NCI-H2196 (cell line): ENCODE measurements around the gene HOXD9.

Experiments used
- DNase-seq: peaks from one replicate; lab custom pipeline; 2025; ENCODE audit not compliant: unreplicated experiment; lab: John Stamatoyannopoulos, UW

Gene HOXD9

DNA sequence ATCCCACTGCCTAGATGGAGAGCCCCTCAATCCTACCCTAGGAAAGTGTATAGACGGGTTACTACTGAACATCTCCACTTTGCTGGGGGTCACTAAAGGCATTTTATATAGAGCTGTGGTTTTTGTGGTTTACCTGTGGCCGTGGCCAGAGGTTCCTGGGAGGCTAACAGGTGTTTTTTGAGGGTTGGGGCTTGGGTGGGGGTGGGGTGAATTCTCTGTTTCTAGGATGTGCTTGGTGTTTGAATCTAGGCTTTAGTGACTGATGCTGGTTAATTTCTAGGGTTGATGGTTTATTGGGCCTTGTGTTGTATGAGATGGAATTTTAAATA is 14.7 kb downstream of the HOXD9 start:
- no peak for DNase-seq

DNA sequence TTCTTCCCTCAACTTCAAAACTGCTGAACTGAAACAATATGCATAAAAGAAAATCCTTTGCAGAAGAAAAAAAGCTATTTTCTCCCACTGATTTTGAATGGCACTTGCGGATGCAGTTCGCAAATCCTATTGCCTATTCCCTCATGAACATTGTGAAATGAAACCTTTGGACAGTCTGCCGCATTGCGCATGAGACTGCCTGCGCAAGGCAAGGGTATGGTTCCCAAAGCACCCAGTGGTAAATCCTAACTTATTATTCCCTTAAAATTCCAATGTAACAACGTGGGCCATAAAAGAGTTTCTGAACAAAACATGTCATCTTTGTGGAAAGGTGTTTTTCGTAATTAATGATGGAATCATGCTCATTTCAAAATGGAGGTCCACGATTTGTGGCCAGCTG is 15.4 kb downstream of the HOXD9 start:
- no peak for DNase-seq

DNA sequence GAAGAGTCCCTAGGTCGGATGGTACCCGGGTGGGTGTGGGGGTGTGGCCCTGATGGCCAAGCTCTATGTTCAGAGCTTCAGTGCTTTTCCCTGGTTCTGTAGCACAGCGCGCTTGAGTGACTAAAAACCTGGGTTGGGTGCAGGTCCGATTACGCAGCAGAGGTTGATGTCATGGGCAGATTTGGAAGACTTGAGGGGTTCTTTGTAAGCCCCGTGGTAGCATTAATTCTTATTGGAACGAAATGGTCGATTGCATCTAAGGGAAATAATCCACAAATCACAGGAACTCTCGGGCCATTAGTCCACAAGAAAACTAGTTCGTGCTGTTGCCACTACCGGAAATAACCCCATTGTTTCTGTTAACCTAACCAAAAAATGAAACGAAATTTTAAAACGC is 16.0 kb downstream of the HOXD9 start:
- DNase-seq: no peak

DNA sequence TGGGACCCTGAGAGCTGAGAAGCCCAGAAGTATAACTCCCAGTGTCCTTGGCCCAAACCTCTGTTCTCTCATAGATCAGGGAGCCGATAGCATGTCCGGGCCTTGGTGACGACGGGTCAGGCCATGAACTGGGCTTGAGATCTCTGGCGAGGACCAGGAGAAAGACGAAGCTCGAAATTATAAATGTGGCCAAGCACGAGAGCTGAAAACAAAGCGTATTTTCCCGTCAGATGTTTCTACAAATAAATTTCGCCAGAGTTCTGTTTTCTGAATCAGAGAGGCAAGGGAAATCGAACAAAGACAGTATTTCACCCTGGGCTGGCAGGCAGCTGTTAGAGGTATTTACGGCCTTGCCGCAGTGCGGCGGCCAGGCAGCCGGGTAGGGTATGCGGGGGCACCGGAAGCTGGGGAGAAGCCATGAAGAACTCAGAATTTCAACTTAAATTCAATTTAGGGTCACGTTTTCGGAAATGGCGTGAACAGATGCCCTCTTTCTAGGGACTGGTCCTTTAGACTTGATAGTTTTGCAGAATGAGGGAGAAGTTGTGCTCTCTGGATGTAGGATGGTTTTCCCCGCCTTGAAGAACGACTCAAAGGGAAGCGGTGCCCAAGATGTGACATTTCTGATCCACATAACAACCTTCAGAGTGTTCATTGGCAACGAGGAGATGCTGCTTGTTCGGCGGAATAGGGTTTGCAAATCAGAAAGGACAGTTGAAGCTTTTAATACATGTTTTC is 16.6 kb downstream of the HOXD9 start:
- DNase-seq: no peak

DNA sequence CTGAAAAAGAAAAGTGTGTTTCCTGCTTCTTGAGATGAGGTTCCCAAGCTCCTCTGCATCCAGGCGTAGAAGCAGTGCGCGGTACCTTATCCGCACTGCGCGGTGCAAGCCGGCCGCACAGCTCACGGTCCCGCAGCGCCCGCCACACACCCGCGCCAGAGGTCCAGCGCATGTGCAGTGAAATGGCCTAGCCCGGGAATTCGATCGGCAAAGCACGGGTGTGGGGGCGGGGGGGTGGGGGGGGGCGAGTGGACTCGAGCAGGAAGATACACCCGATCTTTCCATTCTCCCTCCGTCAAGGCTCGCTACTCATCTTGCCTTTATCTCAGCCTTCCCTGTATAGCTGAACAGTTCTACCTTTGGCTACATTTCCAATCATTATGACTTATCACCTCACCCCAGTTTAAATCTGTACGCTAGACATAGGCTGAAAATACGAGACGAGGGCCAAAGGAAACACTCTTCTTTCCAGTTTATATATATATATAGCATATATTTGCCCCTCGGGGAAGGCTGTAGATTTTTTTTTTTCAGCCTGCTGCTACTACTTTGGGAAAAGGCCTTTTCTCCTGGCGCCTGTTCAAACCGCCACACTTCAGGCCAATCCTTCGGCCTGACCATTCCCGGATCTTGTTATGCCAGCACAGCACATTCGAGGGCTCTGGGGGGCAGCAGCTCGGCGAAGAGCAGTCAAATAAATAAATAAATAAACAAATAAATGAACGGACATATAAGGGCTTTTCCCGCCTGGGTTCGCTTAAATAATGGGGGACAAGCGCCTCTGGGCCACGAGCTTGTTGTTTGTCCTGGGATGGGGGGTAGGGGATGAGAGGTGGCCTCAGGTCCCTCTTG is 17.4 kb downstream of the HOXD9 start:
- no peak for DNase-seq

DNA sequence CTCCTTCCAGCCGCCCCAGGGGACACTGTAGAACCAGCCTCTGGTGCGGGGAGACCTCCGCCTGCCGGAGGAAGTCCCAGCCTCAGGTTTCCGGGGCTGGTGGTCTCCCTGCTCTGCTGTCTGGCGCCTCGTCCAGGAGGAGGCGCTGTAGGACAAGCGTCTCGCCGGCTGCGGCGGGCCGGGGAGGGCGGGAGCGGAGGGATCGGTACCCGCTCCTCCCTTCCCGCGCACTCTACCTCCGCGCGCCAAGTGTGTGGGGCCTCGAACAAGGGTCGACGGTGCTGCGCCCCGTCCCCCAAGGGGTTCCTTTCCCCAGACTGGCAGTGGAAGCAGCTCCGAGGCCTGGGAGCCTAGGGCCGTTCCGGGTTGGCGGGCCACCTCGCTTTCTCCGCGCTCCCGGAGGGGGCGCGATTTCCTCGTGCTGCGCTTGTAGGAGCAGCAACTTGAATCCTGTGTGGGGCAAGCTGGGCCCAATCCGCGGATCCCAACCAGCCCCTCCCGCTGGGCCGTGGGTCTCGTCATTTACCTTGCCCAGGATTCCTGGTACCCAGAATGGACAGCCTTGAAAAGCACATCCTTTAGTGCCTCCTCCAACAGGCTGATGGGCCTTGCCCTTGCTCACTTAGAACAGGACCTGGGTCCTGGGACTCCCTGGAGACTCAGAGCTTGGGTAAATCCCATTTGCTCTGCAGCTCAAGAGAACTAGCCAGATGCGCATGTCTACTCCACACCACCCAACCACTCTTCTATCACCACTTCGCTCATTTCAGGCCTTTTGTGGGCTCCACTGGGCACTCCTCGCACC is 18.2 kb downstream of the HOXD9 start:
- peak; percentile 71 for DNase-seq

DNA sequence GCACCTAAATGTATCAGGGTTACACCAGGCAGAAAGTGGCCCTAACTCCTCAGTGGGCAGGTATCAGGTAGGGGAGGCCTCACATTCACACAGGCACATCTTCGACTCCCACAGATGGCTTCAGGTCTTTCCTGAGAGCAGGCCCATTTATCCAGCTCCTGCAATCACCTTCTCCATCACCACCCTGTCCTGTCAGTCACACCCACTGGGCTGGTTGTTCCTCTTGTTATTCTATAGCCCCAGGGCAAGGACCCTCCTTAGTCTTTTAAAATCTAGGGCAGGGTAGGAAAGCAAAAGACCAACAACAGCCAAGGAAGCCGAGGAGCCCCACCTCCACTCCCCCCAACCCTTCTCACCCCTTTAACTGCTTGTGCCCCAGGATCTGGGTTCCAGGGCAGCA is 19.8 kb downstream of the HOXD9 start:
- no peak for DNase-seq

DNA sequence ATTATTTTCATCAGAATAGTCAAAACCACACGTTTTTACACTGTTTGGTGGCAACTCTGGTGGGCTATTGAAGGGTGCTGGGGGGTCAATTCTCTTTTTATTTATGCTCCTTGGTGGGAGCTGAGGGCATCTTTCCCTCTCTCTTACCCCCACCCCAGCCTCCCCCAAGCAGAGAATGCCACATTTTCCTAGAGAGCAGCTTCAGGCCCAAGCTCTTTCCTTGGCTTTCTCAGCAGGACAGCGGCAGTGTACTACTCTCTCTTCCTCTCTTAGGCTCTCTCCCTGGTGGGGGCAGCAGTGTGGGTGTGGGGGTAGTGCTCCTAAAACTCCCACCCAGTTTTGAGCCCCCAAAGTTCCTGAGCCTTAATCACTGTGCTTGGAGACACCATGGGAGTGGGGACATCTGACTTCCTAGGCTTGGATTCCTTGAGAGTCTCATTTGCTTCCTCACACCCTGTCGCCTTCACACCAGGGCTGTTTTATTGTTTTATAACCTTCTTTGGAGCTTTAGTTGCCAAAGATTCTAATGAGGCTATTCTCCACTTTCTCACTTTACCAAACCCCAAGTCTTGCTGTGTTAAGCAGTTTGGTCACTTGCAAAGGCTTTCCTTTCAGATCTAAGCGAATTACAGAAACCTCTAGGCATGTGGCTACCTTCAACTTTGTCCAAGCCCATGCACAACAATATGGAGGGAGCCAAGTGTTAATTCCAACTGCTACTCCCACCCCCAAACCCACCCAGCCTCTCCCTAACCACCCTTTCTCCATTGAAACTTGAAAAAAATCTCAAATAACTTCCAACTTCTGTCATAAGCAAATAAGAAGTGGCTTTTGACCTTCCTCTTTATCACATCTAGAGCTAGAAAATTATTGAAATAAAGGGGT is 22.8 kb downstream of the HOXD9 start:
- no peak for DNase-seq

DNA sequence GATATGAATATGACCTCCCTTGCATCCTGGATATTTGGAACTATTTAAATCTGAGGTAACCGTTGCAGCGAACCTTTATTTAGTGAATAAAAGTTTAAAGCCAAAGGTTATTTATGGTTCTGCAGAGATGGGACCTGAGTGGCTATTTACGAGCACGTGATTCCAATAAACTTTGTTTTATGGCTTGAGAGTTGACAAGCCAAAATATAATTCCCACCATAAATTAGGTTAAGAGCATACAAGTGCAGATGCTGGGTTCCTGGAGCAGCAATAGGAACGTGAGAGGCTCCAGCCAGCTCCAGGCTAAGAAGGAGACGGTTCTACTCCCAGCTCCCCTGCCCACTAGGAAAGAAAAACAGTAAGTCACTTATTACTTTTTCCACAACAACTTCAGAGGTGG is 23.6 kb downstream of the HOXD9 start:
- DNase-seq: no peak

DNA sequence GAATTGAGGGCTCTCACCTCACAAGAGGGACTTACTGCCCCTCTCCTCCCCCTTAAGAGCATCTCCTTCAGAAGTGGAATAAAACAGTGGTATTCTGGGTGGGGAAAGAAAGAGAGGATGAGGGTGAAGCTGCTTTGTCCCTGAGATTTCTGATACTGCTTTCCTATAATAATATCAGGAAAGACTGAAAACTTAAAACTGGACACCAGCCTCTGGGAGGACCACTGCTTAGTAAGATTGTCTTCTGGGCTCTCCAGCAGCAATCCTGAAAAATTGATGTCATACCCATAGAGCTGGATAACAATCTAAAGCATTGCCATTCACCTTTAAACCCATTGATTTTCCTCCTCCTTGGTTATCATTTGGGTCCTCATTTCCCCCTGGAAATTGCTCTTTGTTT is 24.1 kb downstream of the HOXD9 start:
- DNase-seq: no peak

DNA sequence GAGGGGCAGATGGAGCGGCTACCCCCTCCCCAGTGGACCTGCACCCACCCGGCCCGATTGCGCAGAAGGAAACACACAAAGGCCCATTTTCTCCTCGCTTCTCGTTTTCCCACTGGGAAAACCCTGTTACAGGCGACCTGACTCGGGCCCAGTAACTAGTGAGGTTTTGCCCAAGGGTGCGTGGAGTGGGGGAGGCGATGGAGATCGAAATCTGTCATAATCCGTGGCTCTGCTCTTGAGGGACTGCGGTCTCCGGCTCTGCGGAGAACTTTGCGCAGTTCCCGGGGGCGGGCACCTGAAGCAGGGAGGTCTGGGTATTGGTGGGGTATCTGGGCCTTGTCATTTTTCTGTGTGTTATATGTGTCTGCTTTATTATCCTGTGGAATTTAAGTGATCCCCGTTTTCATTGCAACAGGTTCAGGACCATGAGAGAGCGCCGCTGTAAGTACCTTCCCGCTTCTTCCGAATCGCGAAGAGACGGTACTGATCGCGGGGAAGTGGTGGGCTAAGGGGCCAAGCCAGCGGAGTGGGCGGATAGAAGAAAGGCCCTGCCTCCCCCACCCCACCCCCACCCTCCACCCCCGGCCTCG is 24.8 kb downstream of the HOXD9 start:
- DNase-seq: no peak

DNA sequence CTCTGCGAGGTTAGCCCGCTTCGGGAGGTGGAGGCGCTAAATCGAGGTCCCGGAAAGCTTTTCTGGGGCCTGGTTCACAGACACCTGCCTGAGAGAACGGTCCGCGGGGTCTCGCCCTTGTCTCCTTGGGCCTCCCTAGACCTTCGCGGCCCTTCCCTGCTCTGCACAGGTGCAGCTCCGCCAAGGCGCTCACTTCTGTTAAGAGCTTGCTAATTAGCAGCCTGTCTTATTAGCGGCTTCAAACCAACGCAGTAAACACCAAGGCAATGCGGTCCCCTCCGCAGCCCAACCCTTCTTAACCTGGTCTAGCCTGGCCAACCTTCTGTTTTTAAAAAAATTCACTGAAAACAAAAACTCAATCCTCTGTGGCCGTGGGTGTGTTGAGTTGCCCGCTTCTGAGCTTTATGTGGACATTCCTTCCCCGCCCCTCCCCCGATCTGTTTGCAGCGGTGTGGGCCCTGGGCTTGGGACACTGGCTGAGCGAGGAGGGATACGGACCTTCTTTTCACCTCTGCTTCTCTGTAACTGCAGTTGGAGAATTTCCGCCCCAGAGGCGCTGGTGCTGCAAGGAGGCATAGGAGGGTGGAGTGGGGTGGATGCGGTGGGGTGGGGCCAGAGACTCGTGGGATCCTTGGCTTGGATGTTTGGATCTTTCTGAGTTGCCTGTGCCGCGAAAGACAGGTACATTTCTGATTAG is 25.4 kb downstream of the HOXD9 start:
- no peak for DNase-seq

DNA sequence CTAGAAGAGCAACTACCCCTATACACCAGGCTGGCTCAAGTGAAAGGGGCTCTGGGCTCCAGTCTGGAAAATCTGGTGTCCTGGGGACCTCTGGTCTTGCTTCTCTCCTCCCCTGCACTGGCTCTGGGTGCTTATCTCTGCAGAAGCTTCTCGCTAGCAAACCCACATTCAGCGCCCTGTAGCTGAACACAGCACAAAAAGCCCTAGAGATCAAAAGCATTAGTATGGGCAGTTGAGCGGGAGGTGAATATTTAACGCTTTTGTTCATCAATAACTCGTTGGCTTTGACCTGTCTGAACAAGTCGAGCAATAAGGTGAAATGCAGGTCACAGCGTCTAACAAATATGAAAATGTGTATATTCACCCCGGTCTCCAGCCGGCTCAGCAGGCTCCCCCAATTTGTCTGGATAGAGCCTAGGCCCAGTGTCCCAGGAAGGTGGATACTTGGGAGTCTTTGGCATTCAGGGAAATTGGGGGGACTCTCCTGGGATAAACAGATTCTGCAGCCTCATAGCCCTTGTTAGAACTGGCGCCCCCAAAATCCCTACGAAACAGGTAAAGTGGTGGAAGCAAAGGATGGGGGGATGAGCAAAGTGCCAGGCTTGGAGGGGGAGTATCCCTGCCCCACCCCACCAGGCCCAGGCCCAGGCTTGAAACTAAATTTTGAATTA is 26.4 kb downstream of the HOXD9 start:
- no peak for DNase-seq

DNA sequence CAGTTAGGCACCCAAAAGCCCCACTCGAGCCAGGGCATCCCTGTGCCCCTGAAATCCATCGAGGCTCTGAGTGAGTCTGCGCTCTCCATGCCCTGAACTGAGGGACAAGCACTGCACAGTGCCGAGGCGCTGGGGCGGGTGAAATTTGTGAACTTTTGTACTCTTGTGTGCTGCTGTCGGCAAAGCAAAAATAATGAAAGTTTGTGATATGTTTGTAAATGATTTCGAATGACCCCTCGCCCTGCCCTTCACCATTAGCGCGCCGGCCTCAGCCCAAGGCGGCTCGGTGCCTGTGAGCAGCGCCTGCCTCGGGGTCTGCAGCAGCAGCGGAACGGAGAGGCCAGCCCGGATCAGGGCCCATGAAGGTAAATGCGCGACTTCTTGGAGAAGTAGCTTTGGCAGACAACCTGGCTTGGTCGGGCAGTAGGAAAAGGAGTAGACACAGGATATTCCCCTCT is 27.0 kb downstream of the HOXD9 start:
- no peak for DNase-seq

DNA sequence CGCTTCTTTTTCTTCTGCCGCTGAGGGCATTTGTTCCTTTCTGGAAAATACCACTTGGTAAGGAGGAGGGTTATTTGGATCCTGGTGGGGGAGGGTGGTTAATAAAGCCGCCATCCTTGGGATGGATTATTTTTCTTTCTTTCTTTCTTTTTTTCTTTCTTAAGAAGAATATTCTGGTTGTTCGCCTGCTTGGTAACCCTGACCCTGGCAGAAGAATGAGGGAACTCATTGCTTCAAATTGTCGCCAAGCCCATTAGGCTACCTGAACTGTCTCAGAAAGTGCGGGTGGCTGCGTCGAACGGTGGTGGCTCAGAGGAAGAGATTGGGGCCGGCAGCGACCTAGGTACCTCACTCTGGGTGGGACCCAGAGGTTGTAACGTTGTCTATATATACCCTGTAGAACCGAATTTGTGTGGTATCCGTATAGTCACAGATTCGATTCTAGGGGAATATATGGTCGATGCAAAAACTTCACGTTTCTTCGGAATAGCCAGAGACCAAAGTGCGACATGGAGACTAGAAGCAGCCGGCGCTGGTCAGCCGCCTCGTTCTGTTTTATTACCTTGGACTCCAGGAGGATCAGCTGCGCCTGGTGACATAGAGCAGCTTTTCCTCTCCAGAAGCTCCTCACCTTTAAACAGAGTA is 27.5 kb downstream of the HOXD9 start:
- DNase-seq: no peak

DNA sequence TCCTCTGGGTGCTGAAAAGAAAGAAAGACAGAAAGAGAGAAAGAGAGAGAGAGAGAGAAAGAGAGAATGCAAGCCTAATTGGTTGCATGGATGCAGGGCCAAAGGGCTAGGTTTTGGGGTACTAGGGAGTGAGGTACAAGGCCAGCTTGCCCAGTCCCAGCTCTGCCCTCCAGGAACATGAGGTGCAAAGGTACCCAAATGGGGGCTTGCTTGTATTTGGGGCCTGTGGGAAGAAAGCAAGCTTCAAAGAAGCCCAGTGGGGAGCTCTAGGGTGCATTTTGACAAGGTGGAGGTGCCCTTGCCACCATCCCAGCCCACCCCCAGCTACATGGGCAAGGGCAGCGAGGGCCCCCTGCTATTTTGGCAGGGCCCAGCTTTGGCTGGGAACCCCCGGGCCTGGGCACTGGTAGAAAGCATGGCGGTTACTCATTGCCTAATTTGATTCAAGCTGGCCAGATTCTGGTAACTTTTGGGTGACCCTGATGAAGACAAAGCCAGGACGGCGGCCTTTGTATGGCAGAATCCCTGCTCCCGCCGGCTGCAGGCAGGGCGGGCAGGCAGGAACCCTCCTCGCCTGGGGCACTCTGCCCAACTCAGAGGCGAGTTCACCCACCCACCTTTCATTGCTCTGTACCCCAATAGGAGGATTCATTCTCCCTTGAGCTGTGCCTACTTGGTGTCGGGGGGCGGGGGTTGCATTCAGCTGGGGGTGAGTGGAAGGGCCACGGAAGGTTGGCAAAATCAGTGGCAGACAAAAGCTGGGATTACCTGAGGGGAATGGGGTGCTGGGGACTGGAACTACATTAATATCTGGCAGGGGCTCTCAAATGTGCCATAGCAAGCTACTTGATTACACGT is 28.3 kb downstream of the HOXD9 start:
- DNase-seq: no peak

DNA sequence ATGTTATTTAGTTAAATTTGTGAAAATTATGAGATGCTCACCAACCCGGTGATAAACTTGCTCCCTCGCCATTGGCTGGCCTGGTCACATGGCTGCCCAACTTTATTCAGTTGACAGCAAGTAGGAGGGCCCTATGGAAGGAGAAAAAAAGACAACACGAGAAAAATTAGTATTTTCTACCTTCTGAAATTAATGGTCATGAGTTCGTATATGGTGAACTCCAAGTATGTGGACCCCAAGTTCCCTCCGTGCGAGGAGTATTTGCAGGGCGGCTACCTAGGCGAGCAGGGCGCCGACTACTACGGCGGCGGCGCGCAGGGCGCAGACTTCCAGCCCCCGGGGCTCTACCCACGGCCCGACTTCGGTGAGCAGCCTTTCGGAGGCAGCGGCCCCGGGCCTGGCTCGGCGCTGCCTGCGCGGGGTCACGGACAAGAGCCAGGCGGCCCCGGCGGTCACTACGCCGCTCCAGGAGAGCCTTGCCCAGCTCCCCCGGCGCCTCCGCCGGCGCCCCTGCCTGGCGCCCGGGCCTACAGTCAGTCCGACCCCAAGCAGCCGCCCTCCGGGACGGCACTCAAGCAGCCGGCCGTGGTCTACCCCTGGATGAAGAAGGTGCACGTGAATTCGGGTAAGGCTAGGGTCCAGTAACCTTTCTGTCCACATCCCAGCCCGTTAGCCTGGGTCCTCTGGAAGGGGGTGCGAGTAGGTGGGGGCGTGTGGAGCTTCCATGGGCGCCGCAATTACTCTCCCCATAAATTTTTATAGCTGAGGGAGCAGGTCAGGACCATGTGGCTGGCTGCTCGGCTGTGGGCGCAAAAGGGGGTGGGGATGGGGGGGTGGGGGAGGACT is 29.1 kb downstream of the HOXD9 start, which contains the start of gene HOXD4:
HOXD4 (plus strand) TSS at position 109 of the 846 bp plus-strand sequence; CDS start at position 193, 84 bp downstream.
- no peak for DNase-seq
